HG03469 (cell line): Measurements from ENCODE around the gene GPR33.
"Not testable (repeated sequence)": the region's sequence is repeated elsewhere in the genome, so short reads cannot be mapped to it uniquely, and the experiment has no call there.

Source experiments
- ATAC-seq: cut with Tn5 transposase; IDR thresholded peaks from one replicate; pipeline ENCODE4 v1.9.1; 2021; ENCODE audit warnings: mild to moderate bottlenecking, moderate library complexity, moderate number of reproducible peaks; ENCODE audit not compliant: unreplicated experiment

GPR33 gene

GRCh38 chr14:31487886-31488285, at the start of gene GPR33:
GPR33 (minus strand) TSS chr14:31488039; CDS start chr14:31483965, 4,074 bp downstream.
- ATAC-seq = no peak

GRCh38 chr14:31536201-31536960, 48.5 kb upstream of the GPR33 start:
- ATAC-seq = no peak

GRCh38 chr14:31530136-31530535, 42.3 kb upstream of the GPR33 start:
- no peak for ATAC-seq

GRCh38 chr14:31529053-31529452, 41.2 kb upstream of the GPR33 start:
- no peak for ATAC-seq

- ATAC-seq = no peak
These were observed 39.7 kb upstream of the GPR33 start for GRCh38 chr14:31527546-31527945.

- ATAC-seq = no peak
These were observed 39.2 kb upstream of the GPR33 start for GRCh38 chr14:31527087-31527486.

GRCh38 chr14:31510855-31511254, 23.0 kb upstream of the GPR33 start:
- no peak for ATAC-seq

- no peak for ATAC-seq
These were observed 22.4 kb upstream of the GPR33 start for GRCh38 chr14:31510222-31510621.

GRCh38 chr14:31508135-31508534, 20.3 kb upstream of the GPR33 start:
- ATAC-seq = no peak

GRCh38 chr14:31505411-31505810, 17.6 kb upstream of the GPR33 start:
- ATAC-seq = no peak

GRCh38 chr14:31501870-31502269, 14.0 kb upstream of the GPR33 start:
- ATAC-seq = no peak

GRCh38 chr14:31492759-31493498, 5.1 kb upstream of the GPR33 start:
- no peak for ATAC-seq

- ATAC-seq = peak; percentile 68
These were observed 1.9 kb upstream of the GPR33 start for GRCh38 chr14:31489691-31490090.

GRCh38 chr14:31486764-31487163, 1.1 kb downstream of the GPR33 start:
- ATAC-seq = no peak

- ATAC-seq = no peak
These were observed 3.1 kb downstream of the GPR33 start for GRCh38 chr14:31484754-31485153.

- no peak for ATAC-seq
These were observed 7.7 kb downstream of the GPR33 start for GRCh38 chr14:31480156-31480555.

GRCh38 chr14:31479027-31479426, 8.8 kb downstream of the GPR33 start:
- ATAC-seq = no peak

GRCh38 chr14:31477248-31477647, 10.6 kb downstream of the GPR33 start:
- no peak for ATAC-seq

GRCh38 chr14:31476131-31476866, 11.5 kb downstream of the GPR33 start:
- ATAC-seq = no peak

- no peak for ATAC-seq
These were observed 21.3 kb downstream of the GPR33 start for GRCh38 chr14:31466554-31466953.

GRCh38 chr14:31465111-31465510, 22.7 kb downstream of the GPR33 start:
- ATAC-seq = no peak

- ATAC-seq = not testable (repeated sequence)
These were observed 25.4 kb downstream of the GPR33 start for GRCh38 chr14:31462450-31462849.
